Astrocyte of the cerebellum (primary cell): ENCODE measurements around the gene BRCC3.

Experiments used
- DNase-seq: peaks from one replicate; pipeline ENCODE4 v3.0.0-alpha.2; 2011; ENCODE audit warnings: low read depth
- H3K4me3 ChIP-seq: 2 replicates; pipeline ENCODE4 v1.5.1; 2011; ENCODE audit warnings: mild to moderate bottlenecking, low read depth, low read length, moderate library complexity
- in situ Hi-C: cut with HindIII; loops from 2 replicates; pipeline ENCODE4 v1.10.0; 2017; ENCODE audit warnings: low sequenced_read_pairs
- TF ChIP-seq, protein P1 (sequence below): IDR thresholded peaks from 2 replicates; pipeline ENCODE4 v1.5.1; 2012; ENCODE audit warnings: low read length, low read depth, moderate library complexity, mild to moderate bottlenecking; ENCODE audit errors: missing control alignments

Gene BRCC3

DNA sequence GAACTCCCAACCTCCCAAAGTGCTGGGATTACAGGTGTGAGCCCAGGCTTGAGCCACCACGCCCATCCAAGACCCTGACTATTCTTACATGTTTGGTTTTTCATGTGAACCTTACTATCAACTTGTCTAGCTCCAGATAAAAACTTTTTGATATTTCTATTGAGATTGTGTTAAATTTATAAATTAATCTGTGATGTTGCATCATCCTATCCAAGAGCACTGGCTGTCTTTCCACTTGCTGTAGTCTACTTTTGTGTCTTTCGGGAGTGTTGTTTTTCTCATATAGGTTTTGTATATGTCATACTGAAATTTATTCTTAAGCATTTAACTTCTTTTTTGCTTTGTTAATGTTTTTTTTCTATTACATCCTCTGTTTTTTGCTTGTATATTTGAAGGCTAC is 34.6 kb downstream of the BRCC3 start:
- in situ Hi-C loops = no loop called here
- TF ChIP-seq, protein P1, sequence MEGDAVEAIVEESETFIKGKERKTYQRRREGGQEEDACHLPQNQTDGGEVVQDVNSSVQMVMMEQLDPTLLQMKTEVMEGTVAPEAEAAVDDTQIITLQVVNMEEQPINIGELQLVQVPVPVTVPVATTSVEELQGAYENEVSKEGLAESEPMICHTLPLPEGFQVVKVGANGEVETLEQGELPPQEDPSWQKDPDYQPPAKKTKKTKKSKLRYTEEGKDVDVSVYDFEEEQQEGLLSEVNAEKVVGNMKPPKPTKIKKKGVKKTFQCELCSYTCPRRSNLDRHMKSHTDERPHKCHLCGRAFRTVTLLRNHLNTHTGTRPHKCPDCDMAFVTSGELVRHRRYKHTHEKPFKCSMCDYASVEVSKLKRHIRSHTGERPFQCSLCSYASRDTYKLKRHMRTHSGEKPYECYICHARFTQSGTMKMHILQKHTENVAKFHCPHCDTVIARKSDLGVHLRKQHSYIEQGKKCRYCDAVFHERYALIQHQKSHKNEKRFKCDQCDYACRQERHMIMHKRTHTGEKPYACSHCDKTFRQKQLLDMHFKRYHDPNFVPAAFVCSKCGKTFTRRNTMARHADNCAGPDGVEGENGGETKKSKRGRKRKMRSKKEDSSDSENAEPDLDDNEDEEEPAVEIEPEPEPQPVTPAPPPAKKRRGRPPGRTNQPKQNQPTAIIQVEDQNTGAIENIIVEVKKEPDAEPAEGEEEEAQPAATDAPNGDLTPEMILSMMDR = no peak
- H3K4me3 ChIP-seq = no peak overlapping the region
- DNase-seq = no peak

DNA sequence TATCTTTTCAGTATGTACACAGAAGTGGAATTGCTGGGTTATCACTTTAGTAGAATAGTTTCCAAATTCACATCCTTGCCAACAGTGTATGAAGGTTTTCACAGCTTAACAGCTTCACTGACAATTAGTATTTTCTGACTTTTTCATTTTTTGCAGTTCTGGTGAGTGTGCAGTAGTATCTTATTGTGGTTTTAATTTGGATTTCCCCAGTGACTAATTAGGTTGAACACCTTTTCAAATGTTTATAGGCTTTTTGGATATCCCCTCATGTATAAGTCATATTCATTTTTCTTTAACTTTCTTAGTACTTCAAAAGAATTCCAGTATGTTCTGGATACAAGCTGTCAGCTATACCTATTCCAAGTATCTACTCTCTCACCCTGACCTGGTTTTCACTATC is 37.1 kb downstream of the BRCC3 start:
- in situ Hi-C loops = no loop called here
- no peak for DNase-seq

DNA sequence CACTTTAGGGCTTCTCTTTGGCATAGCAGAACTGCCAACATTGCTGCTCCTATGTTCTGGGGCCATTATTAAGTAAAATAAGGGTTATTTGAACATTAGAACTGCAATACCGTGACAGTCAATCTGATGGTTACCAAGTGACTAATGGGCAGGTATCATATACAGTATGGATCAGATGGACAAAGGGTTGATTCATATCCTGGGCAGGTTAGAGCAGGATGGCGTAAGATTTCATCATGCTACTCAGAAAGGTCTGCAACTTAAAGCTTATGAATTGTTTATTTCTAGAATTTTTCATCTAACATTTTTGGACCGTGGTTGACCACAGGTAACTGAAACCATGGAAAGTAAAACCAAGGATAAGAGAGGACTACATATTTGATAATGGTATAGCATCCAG is 40.9 kb downstream of the BRCC3 start:
- H3K4me3 ChIP-seq = no peak overlapping the region
- DNase-seq = no peak
- in situ Hi-C loops = no loop called here
- TF ChIP-seq, protein P1 = no peak

More for the DNA sequence above, 37.1 kb downstream of the BRCC3 start:
- TF ChIP-seq, protein P1 = no peak
- no peak overlapping the region for H3K4me3 ChIP-seq

DNA sequence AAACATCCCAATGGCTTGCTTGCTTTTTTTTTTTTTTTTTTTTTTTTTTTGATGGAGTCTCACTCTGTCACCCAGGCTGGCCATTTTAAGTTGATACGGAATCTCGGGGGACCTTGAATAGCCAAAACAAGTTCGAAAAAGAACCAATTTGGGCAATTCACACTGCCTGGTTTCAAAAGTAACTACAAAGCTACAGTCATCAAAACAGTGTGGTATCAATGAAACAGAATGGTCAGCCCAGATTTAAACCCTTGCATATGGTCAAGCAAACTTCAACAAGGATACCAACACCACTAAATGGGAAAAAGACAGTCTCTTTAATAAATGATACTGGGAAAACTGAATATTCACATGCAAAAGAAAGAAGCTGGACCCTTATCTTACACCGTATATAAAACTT is 41.8 kb downstream of the BRCC3 start:
- DNase-seq = no peak
- in situ Hi-C loops = no loop called here
- H3K4me3 ChIP-seq = no peak overlapping the region
- TF ChIP-seq, protein P1 = no peak

DNA sequence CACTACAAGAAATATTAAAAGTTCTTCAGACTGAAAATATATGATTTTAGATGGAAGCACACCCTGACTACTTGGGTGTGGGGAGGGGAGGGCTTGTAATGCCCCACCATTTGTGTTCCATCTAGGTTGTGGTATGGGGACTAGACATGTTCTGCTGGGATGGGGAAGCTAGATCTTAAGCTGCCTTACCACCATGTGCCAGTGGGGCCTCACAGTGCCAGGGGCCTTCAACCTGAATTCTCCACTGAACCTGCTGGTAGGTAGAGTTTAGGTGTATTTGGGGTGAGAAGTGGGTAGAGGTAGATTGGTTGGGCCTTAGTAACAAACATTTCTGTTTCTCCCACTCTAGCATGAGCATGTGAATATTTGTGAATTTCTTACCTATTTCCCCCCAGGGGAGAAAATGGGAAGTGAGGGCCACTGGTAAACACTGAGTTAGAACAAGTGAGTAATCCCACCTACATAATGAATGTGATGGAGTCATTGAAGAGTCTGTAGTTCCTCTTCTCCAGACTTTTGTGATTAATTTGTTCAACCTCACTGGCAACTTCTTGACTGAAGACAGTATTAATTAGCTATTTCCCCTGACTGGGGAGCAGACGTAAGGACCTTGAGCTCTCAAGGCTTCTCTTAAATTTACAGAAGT is 44.0 kb downstream of the BRCC3 start:
- DNase-seq = no peak
- in situ Hi-C loops = no loop called here
- TF ChIP-seq, protein P1 = no peak
- no peak overlapping the region for H3K4me3 ChIP-seq

DNA sequence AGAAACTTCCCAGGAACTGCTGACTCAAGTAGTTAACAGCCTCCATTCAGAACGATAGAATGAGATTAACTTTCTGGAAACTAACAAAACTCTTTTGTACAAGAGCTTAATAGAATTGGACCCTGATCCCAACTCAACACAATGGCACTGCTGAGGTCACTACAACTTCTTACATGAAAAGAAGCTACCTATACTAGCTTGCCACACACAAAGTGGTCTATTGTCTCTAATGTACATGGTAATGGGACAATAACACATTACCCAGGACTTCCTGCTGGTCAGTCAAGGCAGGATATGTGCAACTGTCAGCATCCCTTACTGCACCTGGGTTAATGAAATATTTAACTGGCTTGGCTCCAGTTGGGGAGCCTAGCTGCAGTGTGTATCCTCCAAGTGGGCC is 56.2 kb downstream of the BRCC3 start:
- DNase-seq = no peak
- H3K4me3 ChIP-seq = no peak overlapping the region
- TF ChIP-seq, protein P1 = no peak
- in situ Hi-C loops = no loop called here

DNA sequence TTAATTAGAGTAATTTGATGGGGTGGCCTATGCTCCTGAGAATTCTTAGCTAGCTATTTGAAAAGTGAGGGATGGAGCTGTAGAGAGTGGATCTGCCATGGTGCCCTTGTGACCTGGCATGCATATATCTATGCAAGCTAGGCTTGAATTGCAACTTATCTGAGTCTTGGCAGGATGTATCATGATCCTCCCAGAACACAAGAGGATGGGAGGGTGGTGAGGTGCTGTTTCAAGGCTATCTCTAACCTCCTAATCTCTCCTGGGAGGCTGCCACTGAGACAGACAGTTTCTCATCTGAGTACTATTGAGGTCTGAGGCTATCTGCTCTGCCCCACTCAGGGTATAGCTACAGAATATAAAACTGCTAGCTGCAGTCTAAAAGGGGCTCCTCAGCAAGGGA is 56.6 kb downstream of the BRCC3 start:
- in situ Hi-C loops = no loop called here
- no peak overlapping the region for H3K4me3 ChIP-seq
- TF ChIP-seq, protein P1 = no peak
- no peak for DNase-seq
